ENCODE data around the gene NKX3-2.

- TF ChIP-seq FOXP4 (CRISPR knock-in tag; IDR thresholded peaks at IDR 0.05; ENCODE audit: borderline replicate concordance) (no peak), NCOA2 (IDR thresholded peaks at IDR 0.05; ENCODE audit: partially characterized antibody in 2 of 2) (no peak)
Measured at GRCh38 chr4:13546941-13547484, 2.7 kb upstream of the NKX3-2 start.
